Measurements from ENCODE around the gene MLH3.
"Not testable (repeated sequence)": the region's sequence is repeated elsewhere in the genome, so short reads cannot be mapped to it uniquely, and the experiment has no call there.

The MLH3 gene

GRCh38 chr14:75022655-75023054 is 28.6 kb downstream of the MLH3 start:
- DNase-seq: no peak

- DNase-seq: no peak
These were observed 32.6 kb downstream of the MLH3 start for GRCh38 chr14:75018694-75019093.

GRCh38 chr14:75016815-75017214 is 34.5 kb downstream of the MLH3 start:
- DNase-seq: no peak

GRCh38 chr14:75015496-75015895 is 35.8 kb downstream of the MLH3 start:
- DNase-seq: no peak

GRCh38 chr14:75013290-75013689 is 38.0 kb downstream of the MLH3 start:
- no peak for DNase-seq

GRCh38 chr14:75011356-75011994 is 39.8 kb downstream of the MLH3 start:
- no peak for DNase-seq

GRCh38 chr14:75010472-75011093 is 40.7 kb downstream of the MLH3 start:
- DNase-seq: no peak

GRCh38 chr14:75009176-75009575 is 42.1 kb downstream of the MLH3 start:
- no peak for DNase-seq

- no peak for DNase-seq
These were observed 45.9 kb downstream of the MLH3 start for GRCh38 chr14:75005357-75005756.

GRCh38 chr14:75003250-75004027 is 47.8 kb downstream of the MLH3 start:
- no peak for DNase-seq

GRCh38 chr14:75002392-75003249 is 48.6 kb downstream of the MLH3 start, which contains the start of gene EIF2B2:
EIF2B2 (plus strand) TSS chr14:75002921; CDS start chr14:75002991, 70 bp downstream.
- peak; percentile 99 for DNase-seq

- no peak for DNase-seq
These were observed 49.4 kb downstream of the MLH3 start for GRCh38 chr14:75001899-75002298.

GRCh38 chr14:75001261-75001660 is 50.0 kb downstream of the MLH3 start:
- no peak for DNase-seq

- DNase-seq: not testable (repeated sequence)
These were observed 55.5 kb downstream of the MLH3 start for GRCh38 chr14:74995781-74996180.

GRCh38 chr14:74994182-74994581 is 57.1 kb downstream of the MLH3 start:
- DNase-seq: not testable (repeated sequence)

- no peak for DNase-seq
These were observed 62.3 kb downstream of the MLH3 start for GRCh38 chr14:74988993-74989392.

GRCh38 chr14:74988131-74988530 is 63.1 kb downstream of the MLH3 start:
- peak; percentile 67 for DNase-seq

- no peak for DNase-seq
These were observed 65.5 kb downstream of the MLH3 start for GRCh38 chr14:74985806-74986205.

GRCh38 chr14:74985028-74985310 is 66.3 kb downstream of the MLH3 start:
- DNase-seq: no peak

GRCh38 chr14:74984236-74985027 is 66.8 kb downstream of the MLH3 start:
- no peak for DNase-seq

GRCh38 chr14:74983343-74983742 is 67.9 kb downstream of the MLH3 start:
- no peak for DNase-seq

GRCh38 chr14:74982661-74983060 is 68.6 kb downstream of the MLH3 start:
- DNase-seq: no peak
